ENCODE results near the gene BRF1.
A peak's percentile ranks its signal among the peaks of the same experiment; 100 is the strongest.

The BRF1 gene

GRCh38 chr14:105192866-105193731 lies 107.7 kb downstream of the BRF1 start:
- Histone ChIP-seq H3K79me2 (ENCODE audit: control insufficient read depth, low read length) (no peaks in the 10 kb centered on the region), H3K36me3 (ENCODE audit: control insufficient read depth, low read length) (no peaks in the 10 kb centered on the region), H3K27ac (ENCODE audit: low read depth, low read length) (no peak overlapping the region), H4K20me1 (ENCODE audit: control insufficient read depth, insufficient read depth, low read depth, low read length) (no peaks in the 10 kb centered on the region), H3K9me2 (replicated peaks; ENCODE audit: control insufficient read depth, low read length) (no peaks in the 10 kb centered on the region), H3K4me3 (ENCODE audit: low read length) (peak overlapping the region; percentile 17; the same call in 1 of the 2 replicates), H3F3A (ENCODE audit: control insufficient read depth, insufficient read depth) (no peaks in the 10 kb centered on the region), H3K4me1 (ENCODE audit: control insufficient read depth, low read length) (peaks cover 30% of the 10 kb centered on the region), H3K4me2 (ENCODE audit: low read length) (peak overlapping the region; percentile 55), H3K9me3 (ENCODE audit: control insufficient read depth, insufficient read depth, low read length) (peaks cover 3% of the 10 kb centered on the region; the same call in 1 of the 2 replicates), H3K27me3 (ENCODE audit: control insufficient read depth, low read length) (peaks cover 28% of the 10 kb centered on the region)
- TF ChIP-seq EZH2phosphoT487 (IDR thresholded peaks at IDR 0.05; ENCODE audit: borderline replicate concordance, low read length), result no peak
- TF ChIP-seq CTCF (IDR thresholded peaks at IDR 0.05; ENCODE audit: low read depth, low read length, poor library complexity, severe bottlenecking), result no peak

- H3F3A ChIP-seq (ENCODE audit: control insufficient read depth, insufficient read depth), result no peaks in the 10 kb centered on the region
- peaks cover 5% of the 10 kb centered on the region; the same call in 1 of the 2 replicates for H3K9me3 ChIP-seq (ENCODE audit: control insufficient read depth, insufficient read depth, low read length)
- H3K36me3 ChIP-seq (ENCODE audit: control insufficient read depth, low read length), result no peaks in the 10 kb centered on the region
- no peaks in the 10 kb centered on the region for H3K9me2 ChIP-seq (replicated peaks; ENCODE audit: control insufficient read depth, low read length)
- H3K4me3 ChIP-seq (ENCODE audit: low read length), result no peak overlapping the region
- no peak overlapping the region for H3K27ac ChIP-seq (ENCODE audit: low read depth, low read length)
- TF ChIP-seq CTCF (IDR thresholded peaks at IDR 0.05; ENCODE audit: low read depth, low read length, poor library complexity, severe bottlenecking) (no peak), EZH2phosphoT487 (IDR thresholded peaks at IDR 0.05; ENCODE audit: borderline replicate concordance, low read length) (no peak)
- H3K4me2 ChIP-seq (ENCODE audit: low read length), result no peak overlapping the region
- H4K20me1 ChIP-seq (ENCODE audit: control insufficient read depth, insufficient read depth, low read depth, low read length), result no peaks in the 10 kb centered on the region; the same call in 1 of the 2 replicates
- peaks cover 16% of the 10 kb centered on the region for H3K27me3 ChIP-seq (ENCODE audit: control insufficient read depth, low read length)
- H3K4me1 ChIP-seq (ENCODE audit: control insufficient read depth, low read length), result peaks cover under 1% of the 10 kb centered on the region; the same call in 1 of the 2 replicates
- H3K79me2 ChIP-seq (ENCODE audit: control insufficient read depth, low read length), result no peaks in the 10 kb centered on the region
Observed at GRCh38 chr14:105187935-105188524, 112.8 kb downstream of the BRF1 start.

GRCh38 chr14:105187116-105187515 lies 113.7 kb downstream of the BRF1 start:
- H3F3A ChIP-seq (ENCODE audit: control insufficient read depth, insufficient read depth), result no peaks in the 10 kb centered on the region
- H3K36me3 ChIP-seq (ENCODE audit: control insufficient read depth, low read length), result no peaks in the 10 kb centered on the region
- no peak for TF ChIP-seq EZH2phosphoT487 (IDR thresholded peaks at IDR 0.05; ENCODE audit: borderline replicate concordance, low read length)
- no peak for TF ChIP-seq CTCF (IDR thresholded peaks at IDR 0.05; ENCODE audit: low read depth, low read length, poor library complexity, severe bottlenecking)
- no peak overlapping the region for H3K4me2 ChIP-seq (ENCODE audit: low read length)
- no peaks in the 10 kb centered on the region for H3K9me2 ChIP-seq (replicated peaks; ENCODE audit: control insufficient read depth, low read length)
- H3K79me2 ChIP-seq (ENCODE audit: control insufficient read depth, low read length), result no peaks in the 10 kb centered on the region
- H3K9me3 ChIP-seq (ENCODE audit: control insufficient read depth, insufficient read depth, low read length), result peaks cover 5% of the 10 kb centered on the region; the same call in 1 of the 2 replicates
- H3K27me3 ChIP-seq (ENCODE audit: control insufficient read depth, low read length), result peaks cover 25% of the 10 kb centered on the region
- H3K27ac ChIP-seq (ENCODE audit: low read depth, low read length), result no peak overlapping the region
- H3K4me3 ChIP-seq (ENCODE audit: low read length), result no peak overlapping the region
- H4K20me1 ChIP-seq (ENCODE audit: control insufficient read depth, insufficient read depth, low read depth, low read length), result no peaks in the 10 kb centered on the region; the same call in 1 of the 2 replicates
- no peaks in the 10 kb centered on the region for H3K4me1 ChIP-seq (ENCODE audit: control insufficient read depth, low read length)

Measured in DOHH2 (cell line).